Measurements from ENCODE around the gene HNF4A. TPM values are rescaled to one million over a fixed set of nuclear protein-coding genes. Genes with fewer than 3 reads are reported as not detected.
A peak's percentile ranks its signal among the peaks of the same experiment; 100 is the strongest.

Gene HNF4A
- polyA plus RNA-seq, 1 experiment, result not detected

DNA sequence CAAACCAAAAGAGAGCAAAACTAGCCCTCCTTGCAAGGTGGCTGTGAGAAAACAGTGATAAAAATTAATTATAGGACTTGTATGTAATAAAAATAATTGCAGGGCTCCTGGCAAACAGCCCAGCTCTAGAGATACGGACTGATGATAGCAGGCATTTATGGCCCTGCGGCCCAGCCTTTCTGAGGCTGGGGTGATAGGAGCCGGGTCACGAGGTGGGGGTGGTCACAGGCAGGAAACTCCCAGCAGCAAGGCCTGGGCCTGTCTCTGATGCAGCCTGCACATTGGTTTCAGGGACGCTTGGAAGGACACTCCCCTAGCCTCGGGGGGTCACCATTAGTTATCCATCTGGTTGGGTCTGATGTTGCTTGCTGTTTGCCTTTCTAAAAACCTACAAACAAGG is 101.5 kb downstream of the HNF4A start:
- no peak overlapping the region for H3K4me3 ChIP-seq (ENCODE audit: low read depth, low read length)
- no peak overlapping the region for H3K27ac ChIP-seq (ENCODE audit: low read depth, low read length)
- no peaks in the 10 kb centered on the region; the same call in 1 of the 2 replicates for H3K9me3 ChIP-seq (ENCODE audit: control insufficient read depth, insufficient read depth, low read length)
- TF ChIP-seq, protein P1, sequence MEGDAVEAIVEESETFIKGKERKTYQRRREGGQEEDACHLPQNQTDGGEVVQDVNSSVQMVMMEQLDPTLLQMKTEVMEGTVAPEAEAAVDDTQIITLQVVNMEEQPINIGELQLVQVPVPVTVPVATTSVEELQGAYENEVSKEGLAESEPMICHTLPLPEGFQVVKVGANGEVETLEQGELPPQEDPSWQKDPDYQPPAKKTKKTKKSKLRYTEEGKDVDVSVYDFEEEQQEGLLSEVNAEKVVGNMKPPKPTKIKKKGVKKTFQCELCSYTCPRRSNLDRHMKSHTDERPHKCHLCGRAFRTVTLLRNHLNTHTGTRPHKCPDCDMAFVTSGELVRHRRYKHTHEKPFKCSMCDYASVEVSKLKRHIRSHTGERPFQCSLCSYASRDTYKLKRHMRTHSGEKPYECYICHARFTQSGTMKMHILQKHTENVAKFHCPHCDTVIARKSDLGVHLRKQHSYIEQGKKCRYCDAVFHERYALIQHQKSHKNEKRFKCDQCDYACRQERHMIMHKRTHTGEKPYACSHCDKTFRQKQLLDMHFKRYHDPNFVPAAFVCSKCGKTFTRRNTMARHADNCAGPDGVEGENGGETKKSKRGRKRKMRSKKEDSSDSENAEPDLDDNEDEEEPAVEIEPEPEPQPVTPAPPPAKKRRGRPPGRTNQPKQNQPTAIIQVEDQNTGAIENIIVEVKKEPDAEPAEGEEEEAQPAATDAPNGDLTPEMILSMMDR (IDR thresholded peaks at IDR 0.05; ENCODE audit: low read depth, low read length), result no peak
- DNase-seq (ENCODE audit: low read depth, low spot score), result no peak
- peaks cover 14% of the 10 kb centered on the region for H3K27me3 ChIP-seq (ENCODE audit: control insufficient read depth, insufficient read depth, low read length)
- ChIA-PET CTCF (no interaction called here), POLR2A (no interaction called here)

DNA sequence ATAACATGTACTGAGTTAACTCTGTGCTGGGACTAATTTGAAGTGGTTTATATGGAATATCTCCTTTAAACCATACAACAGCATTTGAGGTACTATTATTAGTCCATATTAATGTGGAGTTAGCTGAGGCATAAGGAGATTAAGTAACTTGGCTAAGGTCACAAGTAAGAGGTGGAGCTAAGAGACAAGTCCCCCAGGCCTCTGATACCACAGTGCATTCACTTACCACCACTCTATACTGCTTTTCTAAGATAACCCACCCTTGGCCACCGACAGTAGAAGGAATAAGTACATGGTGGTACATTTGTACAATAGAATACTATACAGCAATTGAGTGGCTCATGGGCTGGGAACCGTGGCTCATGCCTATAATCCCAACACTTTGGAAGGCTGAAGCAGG is 103.8 kb downstream of the HNF4A start:
- TF ChIP-seq, protein P1 (IDR thresholded peaks at IDR 0.05; ENCODE audit: low read depth, low read length), result no peak
- CTCF ChIA-PET, result interaction anchor here (0.8 to 5.8 kb wide), 4 partner anchors 54 to 341 kb away, joined by 3 to 64 read pairs (median 3); no protein-coding TSS in a partner anchor
- H3K27me3 ChIP-seq (ENCODE audit: control insufficient read depth, insufficient read depth, low read length), result peaks cover 9% of the 10 kb centered on the region
- H3K27ac ChIP-seq (ENCODE audit: low read depth, low read length), result no peak overlapping the region
- no peak for DNase-seq (ENCODE audit: low read depth, low spot score)
- POLR2A ChIA-PET, result no interaction called here
- H3K9me3 ChIP-seq (ENCODE audit: control insufficient read depth, insufficient read depth, low read length), result no peaks in the 10 kb centered on the region; the same call in 1 of the 2 replicates
- no peak overlapping the region for H3K4me3 ChIP-seq (ENCODE audit: low read depth, low read length)

DNA sequence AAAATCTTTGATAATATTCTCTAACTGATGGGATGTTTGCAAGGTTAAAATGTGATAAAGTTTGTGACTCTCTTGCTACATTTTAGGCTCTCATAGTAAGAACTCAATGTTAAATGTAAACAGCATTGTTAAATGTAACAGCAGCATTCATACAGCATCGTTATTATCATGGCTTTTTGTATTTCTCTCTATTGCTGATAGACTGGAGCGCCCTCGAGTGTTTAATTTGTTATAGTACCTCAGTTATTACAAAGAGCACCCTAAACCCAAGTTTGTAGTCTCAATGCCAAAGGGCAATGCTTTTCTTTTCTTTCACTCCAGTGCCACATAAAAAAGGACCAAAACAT is 105.3 kb downstream of the HNF4A start:
- no peaks in the 10 kb centered on the region for H3K9me3 ChIP-seq (ENCODE audit: control insufficient read depth, insufficient read depth, low read length)
- CTCF ChIA-PET, result interaction anchor here (1.1 to 5.8 kb wide), 6 partner anchors 11 to 245 kb away, joined by 3 to 64 read pairs (median 9); no protein-coding TSS in a partner anchor
- POLR2A ChIA-PET, result no interaction called here
- no peak overlapping the region for H3K27ac ChIP-seq (ENCODE audit: low read depth, low read length)
- TF ChIP-seq, protein P1 (IDR thresholded peaks at IDR 0.05; ENCODE audit: low read depth, low read length), result peak; percentile 56
- DNase-seq (ENCODE audit: low read depth, low spot score), result no peak
- no peak overlapping the region for H3K4me3 ChIP-seq (ENCODE audit: low read depth, low read length)
- peaks cover 16% of the 10 kb centered on the region for H3K27me3 ChIP-seq (ENCODE audit: control insufficient read depth, insufficient read depth, low read length)

DNA sequence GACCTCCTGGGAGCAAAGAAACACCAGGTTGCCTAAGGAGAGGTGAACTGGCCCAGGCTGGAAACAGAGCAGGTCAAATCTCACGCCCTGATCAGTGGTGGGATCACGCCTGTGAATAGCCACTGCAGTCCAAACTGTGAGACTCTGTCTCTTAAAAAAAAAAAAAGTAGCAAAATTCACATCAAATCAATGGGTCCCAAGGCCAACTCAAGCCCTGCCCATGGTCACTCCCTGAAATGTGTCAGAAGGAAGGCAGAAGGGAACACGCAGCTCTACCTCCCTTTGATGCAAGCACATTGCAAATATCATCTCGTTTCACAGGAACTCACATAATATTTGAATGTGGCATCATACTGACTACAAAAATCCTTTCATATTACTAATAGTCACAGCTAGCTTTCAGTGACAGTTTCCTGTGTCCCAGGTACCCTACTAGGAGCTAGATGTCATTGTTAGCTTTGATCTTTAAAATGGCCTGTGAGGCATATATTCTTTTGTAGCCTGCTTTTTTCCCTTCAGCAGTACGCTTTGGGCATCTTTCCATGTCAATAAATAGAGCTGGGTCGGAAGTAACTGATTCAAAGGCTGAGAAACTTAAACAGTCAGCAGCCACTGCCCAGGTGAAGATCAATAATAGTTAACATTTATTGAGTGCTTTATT is 105.8 kb downstream of the HNF4A start:
- no peaks in the 10 kb centered on the region for H3K9me3 ChIP-seq (ENCODE audit: control insufficient read depth, insufficient read depth, low read length)
- TF ChIP-seq, protein P1 (IDR thresholded peaks at IDR 0.05; ENCODE audit: low read depth, low read length), result no peak
- H3K27me3 ChIP-seq (ENCODE audit: control insufficient read depth, insufficient read depth, low read length), result peaks cover 21% of the 10 kb centered on the region
- CTCF ChIA-PET, result interaction anchor here (0.8 to 5.8 kb wide), 10 partner anchors 9 to 246 kb away, joined by 3 to 64 read pairs (median 6); no protein-coding TSS in a partner anchor
- POLR2A ChIA-PET, result no interaction called here
- no peak overlapping the region for H3K4me3 ChIP-seq (ENCODE audit: low read depth, low read length)
- H3K27ac ChIP-seq (ENCODE audit: low read depth, low read length), result no peak overlapping the region
- no peak for DNase-seq (ENCODE audit: low read depth, low spot score)

DNA sequence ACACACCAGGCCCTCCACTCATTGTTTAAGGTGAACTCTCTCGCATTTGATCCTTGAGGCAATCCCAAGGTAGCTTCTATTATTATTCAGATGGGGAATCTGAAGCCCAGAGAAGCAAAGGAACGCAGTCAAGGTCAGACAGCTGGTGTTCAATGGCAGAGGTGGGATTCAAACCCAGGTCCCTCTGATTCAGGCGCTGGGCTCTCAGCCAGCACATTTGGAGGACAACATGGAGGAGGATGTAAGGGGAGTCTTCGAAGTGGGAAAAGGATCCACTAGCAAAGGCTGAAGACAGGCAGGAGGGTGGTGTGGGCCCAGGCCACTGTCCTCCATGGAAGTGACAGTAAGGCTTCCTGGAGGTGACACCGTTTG is 106.3 kb downstream of the HNF4A start:
- TF ChIP-seq, protein P1 (IDR thresholded peaks at IDR 0.05; ENCODE audit: low read depth, low read length), result no peak
- Histone ChIP-seq H3K27me3 (ENCODE audit: control insufficient read depth, insufficient read depth, low read length) (peaks cover 21% of the 10 kb centered on the region), H3K4me3 (ENCODE audit: low read depth, low read length) (no peak overlapping the region), H3K27ac (ENCODE audit: low read depth, low read length) (no peak overlapping the region), H3K9me3 (ENCODE audit: control insufficient read depth, insufficient read depth, low read length) (no peaks in the 10 kb centered on the region)
- ChIA-PET CTCF (interaction anchor here (0.8 to 5.8 kb wide), 10 partner anchors 8 to 246 kb away, joined by 3 to 64 read pairs (median 6); no protein-coding TSS in a partner anchor), POLR2A (no interaction called here)
- DNase-seq (ENCODE audit: low read depth, low spot score), result no peak

All from AG04450 (cell line).